Measurements from ENCODE around the gene GMDS.

The GMDS gene

GRCh38 chr6:2073476-2073875 is 171.9 kb downstream of the GMDS start:
- Histone ChIP-seq H3K36me3 (ENCODE audit: control insufficient read depth in 1 of 2, insufficient read depth in 2 of 2, low read depth in 1 of 2, low read length in 2 of 2) (no peaks in the 10 kb centered on the region), H3K4me1 (ENCODE audit: control insufficient read depth, insufficient read depth, low read depth, low read length) (no peaks in the 10 kb centered on the region), H3K4ac (ENCODE audit: low read depth in 1 of 2, low read length in 2 of 2) (no peak overlapping the region), H3K27me3 (ENCODE audit: control insufficient read depth in 1 of 2, insufficient read depth in 1 of 2, low read length in 2 of 2) (no peaks in the 10 kb centered on the region), H3K79me1 (replicated peaks; ENCODE audit: low read length, poor library complexity, severe bottlenecking) (peaks cover 4% of the 10 kb centered on the region), H3K14ac (ENCODE audit: low read length in 2 of 2) (no peak overlapping the region), H2BK5ac (ENCODE audit: low read depth, low read length, poor library complexity, severe bottlenecking) (no peak overlapping the region), H2BK15ac (ENCODE audit: low read depth, poor library complexity, severe bottlenecking) (no peak overlapping the region), H2BK12ac (ENCODE audit: low read length in 2 of 2) (no peak overlapping the region), H3K23ac (ENCODE audit: low read length in 2 of 2) (no peak overlapping the region), H4K91ac (ENCODE audit: low read length) (no peak overlapping the region), H2BK120ac (ENCODE audit: low read depth, low read length) (no peak overlapping the region), H2AK5ac (ENCODE audit: low read length, severe bottlenecking) (no peak overlapping the region), H3K4me3 (ENCODE audit: insufficient read depth in 1 of 2, low read depth in 1 of 2, low read length in 2 of 2) (no peak overlapping the region), H3K18ac (ENCODE audit: low read depth in 1 of 2, low read length in 2 of 2) (no peak overlapping the region), H3K27ac (ENCODE audit: low read length, poor library complexity, severe bottlenecking) (no peak overlapping the region), H4K8ac (ENCODE audit: low read length) (no peak overlapping the region), H2AFZ (ENCODE audit: low read depth, low read length) (no peak overlapping the region), H3K4me2 (ENCODE audit: low read length, poor library complexity, severe bottlenecking) (no peak overlapping the region), H3K9ac (ENCODE audit: low read length) (no peak overlapping the region), H3K9me3 (ENCODE audit: control insufficient read depth, low read length) (no peaks in the 10 kb centered on the region)
- no peak for DNase-seq
- 100% methylated on average over 2 of the region's 2 CpGs for WGBS

- no peak overlapping the region for H4K8ac ChIP-seq (ENCODE audit: low read length)
- H4K91ac ChIP-seq (ENCODE audit: low read length): no peak overlapping the region
- H2BK5ac ChIP-seq (ENCODE audit: low read depth, low read length, poor library complexity, severe bottlenecking): no peak overlapping the region
- H3K9ac ChIP-seq (ENCODE audit: low read length): no peak overlapping the region
- no peak overlapping the region for H2BK12ac ChIP-seq (ENCODE audit: low read length in 2 of 2)
- peaks cover 4% of the 10 kb centered on the region for H3K79me1 ChIP-seq (replicated peaks; ENCODE audit: low read length, poor library complexity, severe bottlenecking)
- no peak overlapping the region for H2BK15ac ChIP-seq (ENCODE audit: low read depth, poor library complexity, severe bottlenecking)
- no peak for DNase-seq
- H3K27ac ChIP-seq (ENCODE audit: low read length, poor library complexity, severe bottlenecking): no peak overlapping the region
- H3K4me3 ChIP-seq (ENCODE audit: insufficient read depth in 1 of 2, low read depth in 1 of 2, low read length in 2 of 2): no peak overlapping the region
- H2BK120ac ChIP-seq (ENCODE audit: low read depth, low read length): no peak overlapping the region
- H3K4me2 ChIP-seq (ENCODE audit: low read length, poor library complexity, severe bottlenecking): no peak overlapping the region
- no peaks in the 10 kb centered on the region for H3K36me3 ChIP-seq (ENCODE audit: control insufficient read depth in 1 of 2, insufficient read depth in 2 of 2, low read depth in 1 of 2, low read length in 2 of 2)
- no peaks in the 10 kb centered on the region for H3K4me1 ChIP-seq (ENCODE audit: control insufficient read depth, insufficient read depth, low read depth, low read length)
- H3K23ac ChIP-seq (ENCODE audit: low read length in 2 of 2): no peak overlapping the region
- H2AK5ac ChIP-seq (ENCODE audit: low read length, severe bottlenecking): no peak overlapping the region
- H3K27me3 ChIP-seq (ENCODE audit: control insufficient read depth in 1 of 2, insufficient read depth in 1 of 2, low read length in 2 of 2): no peaks in the 10 kb centered on the region
- no peak overlapping the region for H3K14ac ChIP-seq (ENCODE audit: low read length in 2 of 2)
- H3K18ac ChIP-seq (ENCODE audit: low read depth in 1 of 2, low read length in 2 of 2): no peak overlapping the region
- no peak overlapping the region for H3K4ac ChIP-seq (ENCODE audit: low read depth in 1 of 2, low read length in 2 of 2)
- H3K9me3 ChIP-seq (ENCODE audit: control insufficient read depth, low read length): no peaks in the 10 kb centered on the region
- no peak overlapping the region for H2AFZ ChIP-seq (ENCODE audit: low read depth, low read length)
Observed at GRCh38 chr6:2072453-2072852, 173.0 kb downstream of the GMDS start.

GRCh38 chr6:2063547-2063946 is 181.9 kb downstream of the GMDS start:
- H4K8ac ChIP-seq (ENCODE audit: low read length): no peak overlapping the region
- no peaks in the 10 kb centered on the region for H3K36me3 ChIP-seq (ENCODE audit: control insufficient read depth in 1 of 2, insufficient read depth in 2 of 2, low read depth in 1 of 2, low read length in 2 of 2)
- no peak overlapping the region for H3K4ac ChIP-seq (ENCODE audit: low read depth in 1 of 2, low read length in 2 of 2)
- H2AFZ ChIP-seq (ENCODE audit: low read depth, low read length): no peak overlapping the region
- no peak overlapping the region for H3K18ac ChIP-seq (ENCODE audit: low read depth in 1 of 2, low read length in 2 of 2)
- H3K4me1 ChIP-seq (ENCODE audit: control insufficient read depth, insufficient read depth, low read depth, low read length): peaks cover 7% of the 10 kb centered on the region
- H2BK15ac ChIP-seq (ENCODE audit: low read depth, poor library complexity, severe bottlenecking): no peak overlapping the region
- no peaks in the 10 kb centered on the region for H3K9me3 ChIP-seq (ENCODE audit: control insufficient read depth, low read length)
- H2BK5ac ChIP-seq (ENCODE audit: low read depth, low read length, poor library complexity, severe bottlenecking): no peak overlapping the region
- H3K4me3 ChIP-seq (ENCODE audit: insufficient read depth in 1 of 2, low read depth in 1 of 2, low read length in 2 of 2): no peak overlapping the region
- no peaks in the 10 kb centered on the region for H3K27me3 ChIP-seq (ENCODE audit: control insufficient read depth in 1 of 2, insufficient read depth in 1 of 2, low read length in 2 of 2)
- no peak overlapping the region for H4K91ac ChIP-seq (ENCODE audit: low read length)
- H3K14ac ChIP-seq (ENCODE audit: low read length in 2 of 2): no peak overlapping the region
- peaks cover 9% of the 10 kb centered on the region for H3K79me1 ChIP-seq (replicated peaks; ENCODE audit: low read length, poor library complexity, severe bottlenecking)
- DNase-seq: no peak
- no peak overlapping the region for H2AK5ac ChIP-seq (ENCODE audit: low read length, severe bottlenecking)
- no peak overlapping the region for H3K4me2 ChIP-seq (ENCODE audit: low read length, poor library complexity, severe bottlenecking)
- 100% methylated on average over 2 of the region's 3 CpGs for WGBS
- H2BK12ac ChIP-seq (ENCODE audit: low read length in 2 of 2): no peak overlapping the region
- no peak overlapping the region for H3K27ac ChIP-seq (ENCODE audit: low read length, poor library complexity, severe bottlenecking)
- H3K23ac ChIP-seq (ENCODE audit: low read length in 2 of 2): no peak overlapping the region
- no peak overlapping the region for H3K9ac ChIP-seq (ENCODE audit: low read length)
- H2BK120ac ChIP-seq (ENCODE audit: low read depth, low read length): no peak overlapping the region

- Histone ChIP-seq H3K23ac (ENCODE audit: low read length in 2 of 2) (no peak overlapping the region), H3K18ac (ENCODE audit: low read depth in 1 of 2, low read length in 2 of 2) (no peak overlapping the region), H3K9ac (ENCODE audit: low read length) (no peak overlapping the region), H3K4ac (ENCODE audit: low read depth in 1 of 2, low read length in 2 of 2) (no peak overlapping the region), H2AK5ac (ENCODE audit: low read length, severe bottlenecking) (no peak overlapping the region), H4K91ac (ENCODE audit: low read length) (no peak overlapping the region), H2BK15ac (ENCODE audit: low read depth, poor library complexity, severe bottlenecking) (no peak overlapping the region), H3K4me3 (ENCODE audit: insufficient read depth in 1 of 2, low read depth in 1 of 2, low read length in 2 of 2) (no peak overlapping the region), H3K27ac (ENCODE audit: low read length, poor library complexity, severe bottlenecking) (no peak overlapping the region), H3K14ac (ENCODE audit: low read length in 2 of 2) (no peak overlapping the region), H2AFZ (ENCODE audit: low read depth, low read length) (no peak overlapping the region), H2BK5ac (ENCODE audit: low read depth, low read length, poor library complexity, severe bottlenecking) (no peak overlapping the region), H3K4me2 (ENCODE audit: low read length, poor library complexity, severe bottlenecking) (no peak overlapping the region), H4K8ac (ENCODE audit: low read length) (no peak overlapping the region), H2BK120ac (ENCODE audit: low read depth, low read length) (no peak overlapping the region), H3K27me3 (ENCODE audit: control insufficient read depth in 1 of 2, insufficient read depth in 1 of 2, low read length in 2 of 2) (no peaks in the 10 kb centered on the region), H3K79me1 (replicated peaks; ENCODE audit: low read length, poor library complexity, severe bottlenecking) (peaks cover 10% of the 10 kb centered on the region), H3K4me1 (ENCODE audit: control insufficient read depth, insufficient read depth, low read depth, low read length) (peaks cover 7% of the 10 kb centered on the region), H2BK12ac (ENCODE audit: low read length in 2 of 2) (no peak overlapping the region), H3K9me3 (ENCODE audit: control insufficient read depth, low read length) (no peaks in the 10 kb centered on the region), H3K36me3 (ENCODE audit: control insufficient read depth in 1 of 2, insufficient read depth in 2 of 2, low read depth in 1 of 2, low read length in 2 of 2) (no peaks in the 10 kb centered on the region)
- 96% methylated on average over 3 of the region's 3 CpGs for WGBS
- DNase-seq: no peak
Observed at GRCh38 chr6:2061880-2062279, 183.5 kb downstream of the GMDS start.

All from mesenchymal stem cell (in vitro differentiated cells and primary cell).